Caco-2 (cell line): ENCODE data around the gene NRCAM. TPM values are rescaled to one million over a fixed set of nuclear protein-coding genes. Genes with fewer than 3 reads are reported as not detected.

Experiments
- BruUV-seq: library from RNA; stranded (reverse); fragments of 400-500 nt; replicated peaks from 2 replicates; lab custom pipeline; 2021; lab: Mats Ljungman, UMichigan
- CTCF ChIA-PET: fragments of 300-600 bp; sonication (Branson Sonifier 250); formaldehyde crosslinking; loops from one replicate; lab custom pipeline; 2022; ENCODE audit warnings: antibody characterized with exemption; lab: Charles Lee
- POLR2A ChIA-PET: fragments of 300-600 bp; sonication (Branson Sonifier 250); formaldehyde crosslinking; loops from one replicate; lab custom pipeline; 2022; ENCODE audit warnings: antibody characterized with exemption; lab: Charles Lee
- DNase-seq, 2 experiments: peaks; one replicate each; pipeline versions ENCODE4 v3.0.0 to v3.0.0-alpha.2; 2020 to 2022
- H3K27me3 ChIP-seq: replicated peaks from 2 replicates; pipeline ENCODE4 v1.6.0; 2011; ENCODE audit warnings: low read length; ENCODE audit not compliant: control insufficient read depth, insufficient read depth
- H3K36me3 ChIP-seq: 2 replicates; pipeline ENCODE4 v1.5.1; 2011; ENCODE audit warnings: low read length; ENCODE audit not compliant: control insufficient read depth, insufficient read depth
- H3K4me1 ChIP-seq: fragments of 250-450 bp; sonication (Bioruptor Pico); 2 replicates; pipeline ENCODE4 v1.5.1; 2020; ENCODE audit warnings: mild to moderate bottlenecking
- H3K4me3 ChIP-seq: 2 replicates; pipeline ENCODE4 v1.5.1; 2011; ENCODE audit warnings: low read depth, mild to moderate bottlenecking, control low read depth, low read length
- H3K9me3 ChIP-seq: fragments of 250-450 bp; sonication (Bioruptor Pico); 2 replicates; pipeline ENCODE4 v1.5.1; 2020; ENCODE audit warnings: mild to moderate bottlenecking, moderate library complexity
- H3K27ac Mint-ChIP-seq: one replicate; pipeline ENCODE4 v1.8.0; 2022; ENCODE audit warnings: mixed read lengths; ENCODE audit not compliant: unreplicated experiment
- H3K27me3 Mint-ChIP-seq: one replicate; pipeline ENCODE4 v1.8.0; 2022; ENCODE audit warnings: mixed read lengths; ENCODE audit not compliant: insufficient read depth, unreplicated experiment
- H3K36me3 Mint-ChIP-seq: one replicate; pipeline ENCODE4 v1.8.0; 2022; ENCODE audit warnings: mild to moderate bottlenecking, mixed read lengths; ENCODE audit not compliant: insufficient read depth, unreplicated experiment
- H3K4me1 Mint-ChIP-seq: one replicate; pipeline ENCODE4 v1.8.0; 2022; ENCODE audit warnings: low read depth, mixed read lengths; ENCODE audit not compliant: unreplicated experiment
- H3K4me3 Mint-ChIP-seq: one replicate; pipeline ENCODE4 v1.8.0; 2022; ENCODE audit warnings: mild to moderate bottlenecking, moderate library complexity, mixed read lengths; ENCODE audit not compliant: unreplicated experiment
- H3K9me3 Mint-ChIP-seq: one replicate; pipeline ENCODE4 v1.8.0; 2022; ENCODE audit warnings: mixed read lengths; ENCODE audit not compliant: unreplicated experiment
- intact Hi-C: fragments of 100-400 bp; cut with micrococcal nuclease; formaldehyde crosslinking; loops from one replicate; pipeline ENCODE4 v1.10.0; 2022; ENCODE audit not compliant: unreplicated experiment
- total RNA-seq: library from RNA; stranded (reverse); gene quantifications from 2 replicates; pipeline ENCODE4 v1.2.3, GENCODE V29; 2022
- TF ChIP-seq, protein P1 (sequence below), 2 experiments: fragments of 200-600 bp in 1 of 2; IDR thresholded peaks; 1 replicate in 1 of 2; 2 replicates in 1 of 2; pipeline versions ENCODE4 v1.5.1 to v1.8.0; 2011 to 2022; ENCODE audit warnings: antibody characterized with exemption in 1 of 2, control low read depth in 1 of 2, inconsistent platforms in 1 of 2, low read depth in 1 of 2, low read length in 1 of 2, mild to moderate bottlenecking in 1 of 2, moderate library complexity in 1 of 2; ENCODE audit not compliant: insufficient read depth in 1 of 2, severe bottlenecking in 1 of 2, unreplicated experiment in 1 of 2

Gene NRCAM
- total RNA-seq, 1 experiment from 2014 or later, result 96.2 TPM

GRCh38 chr7:108118959-108119358, 337.3 kb downstream of the NRCAM start:
- CTCF ChIA-PET, result no interaction called here

GRCh38 chr7:108114117-108114841, 342.0 kb downstream of the NRCAM start:
- DNase-seq, result peak; percentile 60 to 67
- ChIA-PET POLR2A (no interaction called here), CTCF (interaction anchor here (0.7 to 3.0 kb wide), 6 partner anchors 11 to 383 kb away, joined by 3 to 28 read pairs (median 4); no protein-coding TSS in a partner anchor)
- no peaks in the 10 kb centered on the region for H3K9me3 ChIP-seq
- H3K4me3 Mint-ChIP-seq, result no peak overlapping the region
- no TSS peak for BruUV-seq
- H3K9me3 Mint-ChIP-seq, result no peaks in the 10 kb centered on the region
- no peaks in the 10 kb centered on the region for H3K36me3 ChIP-seq
- H3K27me3 ChIP-seq, result no peaks in the 10 kb centered on the region
- H3K27me3 Mint-ChIP-seq, result no peaks in the 10 kb centered on the region
- intact Hi-C loops, result loop anchor here (1.0 kb wide), 2 partner anchors 32 to 383 kb away; no protein-coding TSS in a partner anchor
- H3K4me1 Mint-ChIP-seq, result peaks cover 4% of the 10 kb centered on the region
- H3K4me3 ChIP-seq, result no peak overlapping the region
- H3K36me3 Mint-ChIP-seq, result no peaks in the 10 kb centered on the region
- no peak overlapping the region for H3K27ac Mint-ChIP-seq
- peaks cover 3% of the 10 kb centered on the region for H3K4me1 ChIP-seq
- TF ChIP-seq, protein P1, sequence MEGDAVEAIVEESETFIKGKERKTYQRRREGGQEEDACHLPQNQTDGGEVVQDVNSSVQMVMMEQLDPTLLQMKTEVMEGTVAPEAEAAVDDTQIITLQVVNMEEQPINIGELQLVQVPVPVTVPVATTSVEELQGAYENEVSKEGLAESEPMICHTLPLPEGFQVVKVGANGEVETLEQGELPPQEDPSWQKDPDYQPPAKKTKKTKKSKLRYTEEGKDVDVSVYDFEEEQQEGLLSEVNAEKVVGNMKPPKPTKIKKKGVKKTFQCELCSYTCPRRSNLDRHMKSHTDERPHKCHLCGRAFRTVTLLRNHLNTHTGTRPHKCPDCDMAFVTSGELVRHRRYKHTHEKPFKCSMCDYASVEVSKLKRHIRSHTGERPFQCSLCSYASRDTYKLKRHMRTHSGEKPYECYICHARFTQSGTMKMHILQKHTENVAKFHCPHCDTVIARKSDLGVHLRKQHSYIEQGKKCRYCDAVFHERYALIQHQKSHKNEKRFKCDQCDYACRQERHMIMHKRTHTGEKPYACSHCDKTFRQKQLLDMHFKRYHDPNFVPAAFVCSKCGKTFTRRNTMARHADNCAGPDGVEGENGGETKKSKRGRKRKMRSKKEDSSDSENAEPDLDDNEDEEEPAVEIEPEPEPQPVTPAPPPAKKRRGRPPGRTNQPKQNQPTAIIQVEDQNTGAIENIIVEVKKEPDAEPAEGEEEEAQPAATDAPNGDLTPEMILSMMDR (IDR thresholded peaks at IDR 0.05; ENCODE audit: insufficient read depth in 1 of 2, low read depth in 1 of 2, low read length in 1 of 2, severe bottlenecking in 1 of 2, unreplicated experiment in 1 of 2), result peak; percentile 79 to 80

More at GRCh38 chr7:108118959-108119358, 337.3 kb downstream of the NRCAM start:
- no peak overlapping the region for H3K27ac Mint-ChIP-seq
- TF ChIP-seq, protein P1 (IDR thresholded peaks at IDR 0.05; ENCODE audit: insufficient read depth in 1 of 2, low read depth in 1 of 2, low read length in 1 of 2, severe bottlenecking in 1 of 2, unreplicated experiment in 1 of 2), result peak; percentile 19
- POLR2A ChIA-PET, result no interaction called here
- BruUV-seq, result no TSS peak
- H3K27me3 Mint-ChIP-seq, result no peaks in the 10 kb centered on the region
- DNase-seq, result no peak
- H3K36me3 Mint-ChIP-seq, result no peaks in the 10 kb centered on the region
- H3K4me3 Mint-ChIP-seq, result no peak overlapping the region
- H3K9me3 ChIP-seq, result no peaks in the 10 kb centered on the region
- no peaks in the 10 kb centered on the region for H3K27me3 ChIP-seq
- no peaks in the 10 kb centered on the region for H3K4me1 ChIP-seq
- H3K36me3 ChIP-seq, result no peaks in the 10 kb centered on the region
- no peak overlapping the region for H3K4me3 ChIP-seq
- H3K9me3 Mint-ChIP-seq, result no peaks in the 10 kb centered on the region
- intact Hi-C loops, result no loop called here
- H3K4me1 Mint-ChIP-seq, result peaks cover 4% of the 10 kb centered on the region

GRCh38 chr7:108112683-108113082, 343.6 kb downstream of the NRCAM start:
- TF ChIP-seq, protein P1 (IDR thresholded peaks at IDR 0.05; ENCODE audit: insufficient read depth in 1 of 2, low read depth in 1 of 2, low read length in 1 of 2, severe bottlenecking in 1 of 2, unreplicated experiment in 1 of 2), result no peak
- POLR2A ChIA-PET, result no interaction called here

More at GRCh38 chr7:108112683-108113082, 343.6 kb downstream of the NRCAM start:
- peaks cover 10% of the 10 kb centered on the region for H3K4me1 ChIP-seq
- H3K27me3 Mint-ChIP-seq, result no peaks in the 10 kb centered on the region
- H3K4me3 ChIP-seq, result no peak overlapping the region
- H3K4me1 Mint-ChIP-seq, result peaks cover 14% of the 10 kb centered on the region
- H3K9me3 Mint-ChIP-seq, result no peaks in the 10 kb centered on the region
- CTCF ChIA-PET, result interaction anchor here (3.0 kb wide), 1 partner anchor 33 kb away, joined by 28 read pairs; no protein-coding TSS in a partner anchor
- no peak overlapping the region for H3K4me3 Mint-ChIP-seq
- no peak overlapping the region for H3K27ac Mint-ChIP-seq
- H3K27me3 ChIP-seq, result no peaks in the 10 kb centered on the region
- H3K36me3 ChIP-seq, result no peaks in the 10 kb centered on the region; the same call in 1 of the 2 replicates
- intact Hi-C loops, result no loop called here
- no TSS peak for BruUV-seq
- H3K36me3 Mint-ChIP-seq, result no peaks in the 10 kb centered on the region
- no peak for DNase-seq
- H3K9me3 ChIP-seq, result no peaks in the 10 kb centered on the region
